ENCODE results near the gene DST.

DST gene

DNA sequence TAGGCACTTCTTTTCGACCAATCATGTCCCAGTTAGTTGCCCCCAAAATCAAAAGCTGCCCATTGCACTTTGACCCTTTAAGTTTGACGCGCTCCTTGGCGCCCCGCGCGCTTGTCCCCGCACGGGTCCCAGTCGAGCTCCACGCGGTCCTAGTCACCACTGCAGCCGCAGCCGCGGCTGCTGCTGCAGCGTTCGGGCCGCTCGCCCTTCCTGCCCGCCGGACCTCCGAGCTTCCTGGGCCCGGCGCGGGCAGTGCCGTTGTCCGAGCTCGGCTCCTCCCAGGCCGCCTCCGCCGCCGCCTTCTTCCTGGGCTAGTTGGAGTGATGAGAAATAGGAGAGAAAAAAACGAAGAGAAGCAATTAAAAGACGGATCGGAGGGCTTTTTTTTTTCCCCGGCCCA lies 209.6 kb downstream of the DST start:
- no peak for DNase-seq (ENCODE audit: low spot score)
- TF ChIP-seq, protein P1, sequence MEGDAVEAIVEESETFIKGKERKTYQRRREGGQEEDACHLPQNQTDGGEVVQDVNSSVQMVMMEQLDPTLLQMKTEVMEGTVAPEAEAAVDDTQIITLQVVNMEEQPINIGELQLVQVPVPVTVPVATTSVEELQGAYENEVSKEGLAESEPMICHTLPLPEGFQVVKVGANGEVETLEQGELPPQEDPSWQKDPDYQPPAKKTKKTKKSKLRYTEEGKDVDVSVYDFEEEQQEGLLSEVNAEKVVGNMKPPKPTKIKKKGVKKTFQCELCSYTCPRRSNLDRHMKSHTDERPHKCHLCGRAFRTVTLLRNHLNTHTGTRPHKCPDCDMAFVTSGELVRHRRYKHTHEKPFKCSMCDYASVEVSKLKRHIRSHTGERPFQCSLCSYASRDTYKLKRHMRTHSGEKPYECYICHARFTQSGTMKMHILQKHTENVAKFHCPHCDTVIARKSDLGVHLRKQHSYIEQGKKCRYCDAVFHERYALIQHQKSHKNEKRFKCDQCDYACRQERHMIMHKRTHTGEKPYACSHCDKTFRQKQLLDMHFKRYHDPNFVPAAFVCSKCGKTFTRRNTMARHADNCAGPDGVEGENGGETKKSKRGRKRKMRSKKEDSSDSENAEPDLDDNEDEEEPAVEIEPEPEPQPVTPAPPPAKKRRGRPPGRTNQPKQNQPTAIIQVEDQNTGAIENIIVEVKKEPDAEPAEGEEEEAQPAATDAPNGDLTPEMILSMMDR (conservative IDR thresholded peaks at IDR 0.05; ENCODE audit: low read depth), result no peak
- no peak overlapping the region for H3K27ac ChIP-seq
- ChIA-PET CTCF (interaction anchor here (0.7 kb wide), 2 partner anchors 16 to 173 kb away, joined by 3 read pairs; no protein-coding TSS in a partner anchor), POLR2A (ENCODE audit: low non-redundant PET) (no interaction called here)

DNA sequence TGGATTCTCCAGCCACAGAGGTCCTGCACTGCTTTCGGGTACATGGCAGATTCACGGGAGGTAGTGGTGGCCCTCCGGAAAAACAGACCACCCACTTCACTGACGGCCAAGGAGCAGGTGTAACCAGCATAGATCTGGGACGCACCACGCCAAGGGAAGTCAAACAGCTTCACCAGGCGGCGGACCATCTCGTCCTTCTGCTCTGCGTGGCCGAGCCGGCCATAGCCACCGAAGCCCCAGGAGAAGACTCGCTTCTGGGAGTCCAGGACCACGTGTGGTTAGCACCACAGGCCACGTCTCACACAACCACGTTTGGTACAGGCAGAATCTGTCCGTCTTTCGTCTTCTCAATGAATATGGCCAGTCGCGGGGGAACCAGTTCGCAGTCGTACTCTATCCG lies 210.5 kb downstream of the DST start:
- ChIA-PET POLR2A (ENCODE audit: low non-redundant PET) (no interaction called here), CTCF (no interaction called here)
- no peak overlapping the region for H3K27ac ChIP-seq
- DNase-seq (ENCODE audit: low spot score), result no peak
- TF ChIP-seq, protein P1 (conservative IDR thresholded peaks at IDR 0.05; ENCODE audit: low read depth), result no peak

DNA sequence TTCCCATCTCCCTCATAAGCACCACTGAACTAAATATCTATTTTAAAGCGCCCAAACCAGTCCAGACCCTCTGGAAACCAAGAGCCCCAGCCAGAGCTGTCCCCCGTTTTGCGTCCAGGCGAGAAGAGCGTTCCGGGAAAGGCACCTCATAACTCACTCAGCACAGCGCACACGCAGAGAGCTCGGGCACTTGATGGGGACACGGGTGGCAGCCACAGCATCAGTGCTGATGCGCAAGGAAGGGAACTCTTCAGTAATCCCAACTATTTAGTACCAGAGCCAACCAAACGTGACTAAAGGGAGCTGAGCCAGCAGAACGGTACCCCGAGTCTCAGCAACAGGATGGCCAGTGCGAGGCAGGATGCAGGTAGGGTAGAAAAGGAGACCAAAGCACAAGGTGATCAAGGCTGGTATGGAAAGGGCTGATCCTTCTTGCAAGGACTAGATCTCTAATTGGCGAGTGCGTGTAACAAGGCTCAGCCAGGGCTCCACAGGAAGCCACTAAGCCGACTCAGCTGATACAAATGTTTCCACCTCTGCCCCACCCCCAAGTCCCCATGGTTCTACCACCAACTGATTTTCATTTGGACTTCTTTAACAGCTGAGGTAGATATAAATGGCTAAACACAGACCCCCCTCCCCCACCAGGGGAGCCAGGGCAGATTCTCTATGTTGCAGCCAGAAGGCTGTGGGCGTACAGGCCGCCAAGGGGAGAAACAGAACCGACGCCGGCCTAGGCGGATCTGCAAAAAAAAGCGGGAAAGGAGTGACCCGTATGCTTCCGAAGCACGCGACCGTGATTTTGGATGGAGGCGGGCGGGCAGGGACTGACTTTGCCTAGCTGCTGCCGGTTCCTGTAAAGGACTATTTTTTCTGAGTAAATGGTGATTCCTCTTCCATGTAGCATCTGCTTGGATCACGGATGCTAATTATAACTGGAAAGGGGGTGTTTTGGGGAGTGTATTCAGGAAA lies 211.8 kb downstream of the DST start:
- DNase-seq (ENCODE audit: low spot score), result no peak
- CTCF ChIA-PET, result no interaction called here
- TF ChIP-seq, protein P1 (conservative IDR thresholded peaks at IDR 0.05; ENCODE audit: low read depth), result no peak

DNA sequence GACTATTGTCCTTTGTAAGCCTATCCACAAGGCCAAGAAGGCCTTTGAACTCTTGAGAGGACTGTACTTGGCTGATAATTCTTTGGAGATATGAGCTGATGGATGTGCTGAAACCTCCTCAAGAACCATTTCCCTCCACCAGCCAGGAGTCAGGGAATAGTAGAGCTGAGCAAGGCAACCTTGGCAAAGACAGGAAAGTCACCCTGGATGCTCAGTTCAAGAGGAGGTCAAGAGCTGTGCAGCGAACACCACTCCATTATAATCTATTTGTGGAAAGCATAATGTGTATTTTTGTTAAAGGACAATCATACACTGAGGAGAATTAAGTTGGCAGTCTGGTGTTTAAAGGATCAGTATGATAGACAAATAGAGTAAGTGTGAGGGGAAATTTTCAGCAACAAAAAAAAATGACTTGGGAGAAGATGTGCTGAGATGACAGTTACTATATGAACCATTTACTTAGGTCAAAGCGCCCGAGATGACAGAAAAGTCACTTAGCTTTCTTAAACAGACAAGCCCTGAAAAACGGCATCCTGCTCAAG lies 218.1 kb downstream of the DST start:
- TF ChIP-seq, protein P1 (conservative IDR thresholded peaks at IDR 0.05; ENCODE audit: low read depth), result no peak
- no peak for DNase-seq (ENCODE audit: low spot score)
- H3K27ac ChIP-seq, result no peak overlapping the region
- ChIA-PET CTCF (interaction anchor here (0.5 kb wide), 1 partner anchor 17 kb away, joined by 3 read pairs; no protein-coding TSS in a partner anchor), POLR2A (ENCODE audit: low non-redundant PET) (no interaction called here)

More for the DNA sequence above, 211.8 kb downstream of the DST start:
- no peak overlapping the region for H3K27ac ChIP-seq
- POLR2A ChIA-PET (ENCODE audit: low non-redundant PET), result no interaction called here

DNA sequence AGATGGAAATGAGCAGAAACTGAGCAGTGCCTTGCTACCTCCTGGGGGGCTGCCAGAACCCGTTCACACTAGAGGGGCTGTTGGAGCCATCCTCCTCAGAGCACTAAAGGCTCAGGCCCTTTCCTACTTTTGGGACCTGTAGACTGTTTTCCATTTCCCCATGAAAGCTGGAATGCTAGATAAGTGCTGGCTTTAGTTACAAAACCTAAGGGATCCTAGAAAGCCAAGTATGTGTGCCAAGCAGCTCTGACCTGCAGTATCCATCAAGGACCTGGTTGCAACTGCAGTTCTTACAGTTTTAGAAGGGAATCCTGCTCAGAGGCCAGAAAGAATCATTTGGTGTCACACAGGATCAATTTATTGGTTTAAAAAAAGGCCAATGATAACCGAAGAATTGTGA lies 218.6 kb downstream of the DST start:
- ChIA-PET POLR2A (ENCODE audit: low non-redundant PET) (no interaction called here), CTCF (interaction anchor here (0.5 kb wide), 1 partner anchor 17 kb away, joined by 3 read pairs; no protein-coding TSS in a partner anchor)
- no peak overlapping the region for H3K27ac ChIP-seq
- TF ChIP-seq, protein P1 (conservative IDR thresholded peaks at IDR 0.05; ENCODE audit: low read depth), result no peak
- no peak for DNase-seq (ENCODE audit: low spot score)

DNA sequence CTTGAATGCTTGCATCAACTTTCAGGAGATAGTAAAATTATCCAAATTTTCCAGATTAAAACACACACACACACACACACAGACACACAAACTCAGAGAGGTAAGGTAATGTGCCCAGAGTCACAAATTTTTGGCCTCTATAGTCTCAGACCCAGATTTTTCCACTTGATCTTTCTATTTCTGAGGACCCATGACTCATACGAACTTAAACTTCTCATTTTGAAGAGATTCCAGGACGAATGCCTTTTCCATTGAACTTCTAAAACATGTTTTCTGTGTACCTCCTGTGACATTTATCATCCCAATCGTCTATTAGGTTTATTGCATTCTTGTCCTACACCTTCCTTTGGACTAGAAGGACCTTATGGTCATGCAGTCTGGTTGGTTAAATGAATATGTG lies 222.4 kb downstream of the DST start:
- CTCF ChIA-PET, result no interaction called here
- no peak for DNase-seq (ENCODE audit: low spot score)
- H3K27ac ChIP-seq, result no peak overlapping the region
- POLR2A ChIA-PET (ENCODE audit: low non-redundant PET), result no interaction called here
- TF ChIP-seq, protein P1 (conservative IDR thresholded peaks at IDR 0.05; ENCODE audit: low read depth), result no peak
